Measurements from ENCODE around the gene SLC38A8. TPM values are rescaled to one million over a fixed set of nuclear protein-coding genes. Genes with fewer than 3 reads are reported as not detected.

The SLC38A8 gene
- total RNA-seq, 1 experiment from 2014 or later, result 0.35 TPM

DNA sequence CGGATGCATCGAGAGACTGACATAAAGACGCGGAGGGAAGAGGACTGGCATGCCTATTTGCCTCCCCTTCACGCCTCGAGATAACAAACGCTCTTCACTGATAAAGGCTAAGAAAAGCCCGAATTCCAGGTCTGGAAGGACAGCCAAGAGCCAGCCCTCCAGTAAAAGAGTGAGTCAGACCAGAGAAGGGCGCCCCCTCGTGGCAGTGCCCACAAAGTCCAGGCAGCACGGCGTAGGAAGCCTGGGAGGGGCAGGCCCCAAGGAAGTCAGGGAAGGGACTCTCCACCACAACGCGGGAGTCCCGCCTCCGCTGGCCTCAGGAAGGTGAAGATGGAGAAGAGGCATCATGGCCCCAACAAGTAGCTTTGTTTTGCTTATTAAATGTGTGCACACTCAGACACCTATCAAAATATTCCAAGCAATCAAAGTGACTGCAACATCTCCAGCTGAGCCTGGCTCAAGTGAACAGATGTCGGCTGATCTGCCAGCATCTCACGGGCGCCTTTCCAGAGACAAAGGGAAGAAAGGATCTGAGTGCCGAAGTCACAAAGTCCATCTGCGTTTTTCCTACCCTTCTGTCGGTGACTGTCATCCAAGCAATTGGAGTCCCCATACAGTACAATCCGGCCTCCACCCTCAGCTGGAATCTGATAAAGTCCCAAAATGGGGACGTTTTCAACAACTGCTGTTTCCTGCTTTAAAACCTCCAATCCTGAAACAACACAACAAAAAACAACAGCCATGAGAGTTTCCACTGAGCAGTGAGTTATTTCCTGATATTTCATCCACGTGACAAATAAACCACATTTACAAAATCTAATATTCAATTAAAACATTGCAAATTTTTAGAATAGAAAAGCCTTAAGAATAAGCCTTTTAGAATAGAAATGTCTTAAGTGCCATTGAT lies 20.4 kb upstream of the SLC38A8 start:
- H3K14ac ChIP-seq (ENCODE audit: insufficient read depth, low read length), result no peak overlapping the region
- no peak overlapping the region for H4K5ac ChIP-seq (ENCODE audit: insufficient read length, low read depth, low read length)
- H4K8ac ChIP-seq (replicated peaks; ENCODE audit: insufficient read length, low read depth, low read length), result no peak overlapping the region
- no peak overlapping the region for H2AFZ ChIP-seq (ENCODE audit: low read length)
- H3K27ac ChIP-seq (ENCODE audit: insufficient read length, low read depth, low read length), result no peak overlapping the region
- H3K4me2 ChIP-seq (ENCODE audit: insufficient read depth, insufficient read length, low read length), result no peak overlapping the region
- no peak overlapping the region for H2BK120ac ChIP-seq (ENCODE audit: low read depth, low read length, poor library complexity, severe bottlenecking)
- no peaks in the 10 kb centered on the region for H3K9me3 ChIP-seq (ENCODE audit: control insufficient read depth, low read depth, low read length)
- no peaks in the 10 kb centered on the region for H3K9me3 Mint-ChIP-seq
- no peak overlapping the region for H2BK5ac ChIP-seq (ENCODE audit: insufficient read length, low read length)
- no peaks in the 10 kb centered on the region for H4K20me1 ChIP-seq (ENCODE audit: control insufficient read depth, insufficient read depth, insufficient read length)
- no peak overlapping the region for H2BK12ac ChIP-seq (ENCODE audit: insufficient read length, low read depth, low read length)
- H2BK20ac ChIP-seq (ENCODE audit: low read depth, low read length, poor library complexity, severe bottlenecking), result no peak overlapping the region
- H4K91ac ChIP-seq (ENCODE audit: insufficient read length, low read depth, low read length), result no peak overlapping the region
- peak; percentile 95 for DNase-seq
- no peak overlapping the region for H3K18ac ChIP-seq (ENCODE audit: insufficient read length, low read depth, low read length)
- WGBS (ENCODE audit: extremely low coverage, insufficient read length, low lambda C conversion rate), result 100% methylated on average over 1 of the region's 25 CpGs
- no peaks in the 10 kb centered on the region for H3K27me3 Mint-ChIP-seq (ENCODE audit: low read depth)
- no peaks in the 10 kb centered on the region for H3K4me1 ChIP-seq (ENCODE audit: insufficient read depth, low read length)
- no peak overlapping the region for H3K4me3 Mint-ChIP-seq
- no peak overlapping the region for H2AK5ac ChIP-seq (ENCODE audit: insufficient read length, low read length)
- no peak overlapping the region for H3K4ac ChIP-seq (ENCODE audit: low read depth, low read length)
- no peaks in the 10 kb centered on the region for H3K27me3 ChIP-seq (ENCODE audit: insufficient read depth, low read length)
- H2BK15ac ChIP-seq (ENCODE audit: low read depth, low read length), result no peak overlapping the region
- H3T11ph ChIP-seq (ENCODE audit: low read length), result no peak overlapping the region
- no peaks in the 10 kb centered on the region for H3K23me2 ChIP-seq (ENCODE audit: insufficient read length, low read depth, low read length, poor library complexity, severe bottlenecking)
- H3K4me1 Mint-ChIP-seq, result peaks cover 3 to 9% of the 10 kb centered on the region in 2 experiments
- peak overlapping the region; percentile 15 to 67 (median 45); a peak in 4 of 7 replicates for H3K27ac Mint-ChIP-seq
- no peaks in the 10 kb centered on the region for H3K79me1 ChIP-seq (ENCODE audit: insufficient read depth, low read depth, low read length, poor library complexity, severe bottlenecking)
- H3K9ac ChIP-seq (ENCODE audit: extremely low read depth, insufficient read length, low read length), result no peak overlapping the region
- peaks cover 12 to 72% (median 52%) of the 10 kb centered on the region in 3 experiments; a peak in 6 of 7 replicates for H3K36me3 Mint-ChIP-seq (ENCODE audit: insufficient read depth in 1 of 3, low read depth in 3 of 3)
- peak; percentile 99 for TF ChIP-seq CTCF (conservative IDR thresholded peaks at IDR 0.05)
- no peaks in the 10 kb centered on the region for H3K79me2 ChIP-seq (ENCODE audit: insufficient read depth, low read length)
- H3K56ac ChIP-seq (ENCODE audit: insufficient read length, low read depth, low read length), result no peak overlapping the region
- H3K23ac ChIP-seq (ENCODE audit: insufficient read length, low read depth, low read length), result no peak overlapping the region
